ELF-1 (cell line): ENCODE results near the gene OTOA.
"Not testable (repeated sequence)": the region's sequence is repeated elsewhere in the genome, so short reads cannot be mapped to it uniquely, and the experiment has no call there.

Source experiments
- DNase-seq: peaks from one replicate; pipeline ENCODE4 v3.0.0-alpha.2; 2016; ENCODE audit warnings: low read depth, low spot score

The OTOA gene

GRCh38 chr16:21674456-21674855 lies 10.7 kb downstream of the OTOA start:
- not testable (repeated sequence) for DNase-seq

GRCh38 chr16:21680714-21681113 lies 16.9 kb downstream of the OTOA start:
- not testable (repeated sequence) for DNase-seq

- DNase-seq: no peak
Observed at GRCh38 chr16:21683184-21683583, 19.4 kb downstream of the OTOA start.

GRCh38 chr16:21684199-21684598 lies 20.4 kb downstream of the OTOA start:
- DNase-seq: peak; percentile 14

DNA sequence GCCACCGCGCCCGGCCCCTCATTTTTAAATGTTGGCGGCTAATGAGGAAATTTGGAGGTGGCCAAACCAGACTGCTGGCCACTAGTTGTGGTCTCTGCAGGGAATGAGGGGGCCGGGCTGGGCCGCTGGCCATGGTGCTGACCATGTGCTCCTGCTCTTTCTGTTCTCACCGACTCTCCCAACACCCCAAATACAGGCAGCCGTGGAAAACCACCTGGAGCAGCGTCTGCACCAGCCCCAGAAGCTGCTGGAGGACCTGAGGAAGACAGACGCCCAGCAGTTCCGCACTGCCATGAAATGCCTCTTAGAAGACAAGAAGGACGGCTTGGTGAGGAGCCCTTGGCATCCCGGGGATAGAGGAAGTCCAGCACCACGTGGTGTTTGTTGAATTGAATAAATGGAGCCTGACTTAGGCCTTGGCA lies 21.3 kb downstream of the OTOA start:
- peak; percentile 73 for DNase-seq

- no peak for DNase-seq
Observed at GRCh38 chr16:21689107-21689506, 25.3 kb downstream of the OTOA start.

DNA sequence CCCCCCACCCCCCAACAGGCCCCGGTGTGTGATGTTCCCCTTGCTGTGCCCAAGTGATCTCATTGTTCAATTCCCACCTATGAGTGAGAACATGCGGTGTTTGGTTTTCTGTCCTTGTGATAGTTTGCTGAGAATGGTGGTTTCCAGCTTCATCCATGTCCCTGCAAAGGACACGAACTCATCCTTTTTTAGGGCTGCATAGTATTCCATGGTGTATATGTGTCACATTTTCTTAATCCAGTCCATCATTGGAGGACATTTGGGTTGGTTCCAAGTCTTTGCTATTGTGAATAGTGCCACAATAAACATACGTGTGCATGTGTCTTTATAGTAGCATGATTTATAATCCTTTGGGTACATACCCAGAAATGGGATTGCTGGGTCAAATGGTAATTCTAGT lies 27.2 kb downstream of the OTOA start:
- DNase-seq: not testable (repeated sequence)

DNA sequence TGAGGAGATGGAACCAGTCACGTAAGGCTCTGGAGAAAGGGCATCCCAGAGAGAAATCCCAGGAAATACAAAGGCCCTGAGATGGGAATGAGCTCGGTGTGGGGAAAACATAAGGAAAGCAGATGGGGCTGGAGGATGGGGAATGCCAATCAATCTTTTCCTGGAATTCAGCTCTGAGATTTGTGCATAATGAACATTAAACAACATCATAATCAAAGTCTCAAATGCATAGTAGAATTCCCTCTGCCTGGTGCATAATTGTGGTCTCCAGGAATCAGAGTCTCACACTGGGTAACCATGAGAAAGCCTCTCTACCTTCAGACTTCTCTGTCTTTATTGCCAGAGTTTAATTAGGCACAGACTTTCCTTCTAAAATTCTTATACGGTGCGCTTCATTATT lies 30.8 kb downstream of the OTOA start:
- no peak for DNase-seq

DNA sequence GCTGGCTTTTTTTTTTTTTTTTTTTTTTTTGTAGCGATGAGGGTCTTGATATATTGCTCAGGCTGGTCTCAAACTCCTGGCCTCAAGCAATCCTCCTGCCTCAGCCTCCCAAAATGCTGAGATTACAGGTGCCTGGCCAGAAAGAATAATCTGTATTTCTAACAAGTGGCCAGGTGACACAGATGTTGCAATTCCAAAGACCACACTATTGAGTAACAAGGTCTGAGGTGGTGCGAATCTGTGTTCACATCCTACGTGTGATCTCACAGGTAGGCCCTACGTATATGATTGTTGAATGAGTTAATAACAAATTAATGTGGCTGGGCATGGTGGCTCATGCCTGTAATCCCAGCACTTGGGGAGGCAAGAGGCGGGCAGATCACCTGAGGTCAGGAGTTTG lies 33.3 kb downstream of the OTOA start:
- DNase-seq: no peak

DNA sequence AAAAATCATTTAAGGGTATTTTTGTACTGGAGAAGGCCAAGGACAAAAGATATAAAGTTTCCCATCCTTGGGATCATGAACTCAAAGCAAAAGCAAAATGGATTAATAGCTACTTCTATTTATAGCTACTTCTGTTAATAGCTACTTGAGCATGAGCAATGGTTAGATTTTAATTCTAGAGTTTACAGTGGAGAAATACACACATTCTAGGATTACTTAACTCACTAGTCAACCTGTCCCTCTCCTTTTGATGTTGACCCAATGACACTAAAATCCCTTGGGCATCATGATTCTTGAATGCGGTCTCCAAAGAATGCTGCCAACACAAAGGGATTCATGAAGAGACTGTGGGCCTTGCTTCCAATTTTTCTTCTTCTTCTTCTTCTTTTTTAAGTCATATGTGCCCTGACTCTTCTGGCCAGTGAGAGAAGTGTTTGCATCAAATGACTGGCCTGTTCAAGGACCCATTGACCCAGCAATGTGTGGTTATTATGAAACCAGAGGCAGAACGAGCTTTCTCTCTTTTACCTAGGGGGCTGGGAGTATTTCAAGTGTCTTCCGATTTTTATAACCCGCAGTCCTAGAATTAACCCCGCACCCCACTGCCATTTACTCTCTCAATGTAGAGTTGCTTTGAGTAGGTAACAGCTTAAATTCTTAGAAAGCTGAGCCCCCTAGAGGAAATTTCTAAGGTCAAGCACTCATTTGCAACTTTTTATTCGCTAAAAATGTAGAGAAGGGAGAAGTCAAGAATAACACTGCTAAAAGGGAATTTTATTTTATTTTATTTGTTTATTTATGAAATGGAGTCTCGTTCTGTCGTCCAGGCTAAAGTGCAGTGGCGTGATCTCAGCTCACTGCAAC lies 34.6 kb downstream of the OTOA start:
- DNase-seq: no peak

- no peak for DNase-seq
Observed at GRCh38 chr16:21701271-21701670, 37.5 kb downstream of the OTOA start.

DNA sequence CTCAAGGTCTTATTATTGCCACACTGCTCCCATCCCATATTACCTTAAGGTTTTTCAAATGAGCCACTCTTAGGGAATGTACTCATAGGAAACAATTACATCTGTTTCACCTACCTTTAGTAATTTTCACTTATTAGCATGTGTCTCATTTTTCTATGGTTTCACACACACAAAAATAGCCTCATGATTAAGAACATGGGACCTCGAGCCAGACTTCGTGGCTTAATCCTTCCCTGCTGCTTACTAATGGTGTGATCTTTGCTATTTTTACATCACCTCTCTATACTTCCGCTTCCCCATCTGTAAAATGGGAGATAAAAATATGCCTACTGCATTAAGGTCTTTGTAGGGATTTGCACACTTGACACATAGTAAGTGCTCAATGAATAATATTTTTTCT lies 38.5 kb downstream of the OTOA start:
- no peak for DNase-seq

DNA sequence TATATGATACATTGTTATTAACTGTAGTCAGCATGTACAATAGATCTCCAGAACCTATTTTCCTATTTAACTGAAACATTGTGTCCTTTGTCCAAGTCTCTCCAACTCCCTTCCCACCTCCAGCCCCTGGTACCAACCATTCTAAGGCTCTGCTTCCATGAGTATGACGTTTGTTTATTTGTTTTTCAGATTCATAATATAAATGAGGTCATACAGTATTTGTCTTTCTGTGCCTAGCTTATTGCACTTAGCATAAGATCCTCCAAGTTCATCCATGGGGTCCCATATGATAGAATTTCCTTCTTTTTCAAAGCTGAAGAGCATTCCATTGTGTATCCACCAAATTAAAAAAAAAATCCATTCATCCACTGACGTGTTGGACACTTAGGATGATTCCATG lies 39.4 kb downstream of the OTOA start:
- no peak for DNase-seq

DNA sequence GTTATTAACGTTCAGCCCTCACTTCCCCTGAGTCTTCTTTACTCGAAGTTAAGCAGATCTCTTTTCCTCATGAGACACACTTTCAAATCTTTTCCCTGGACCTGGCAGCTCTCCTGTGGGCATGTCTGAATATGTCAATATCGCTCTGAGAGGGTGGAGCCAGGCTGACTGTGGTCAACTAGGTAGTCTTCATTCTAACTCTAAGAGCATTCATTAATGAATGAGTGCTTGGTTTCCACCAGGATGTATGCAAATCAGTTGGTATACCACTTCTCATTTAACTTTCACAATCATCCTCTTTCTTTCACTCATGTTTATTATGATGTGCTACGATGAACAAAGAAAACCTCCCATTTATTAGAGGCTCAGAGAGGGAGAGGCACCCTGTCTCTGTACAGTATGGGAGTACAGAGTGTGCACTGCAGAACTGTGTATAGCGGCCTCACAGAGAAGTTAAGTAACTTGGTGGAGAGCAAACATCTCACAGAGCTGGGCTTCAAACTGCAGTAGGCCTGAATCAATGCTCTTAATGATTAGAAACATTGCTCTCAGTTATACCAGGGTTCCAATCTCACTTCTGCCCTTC lies 39.9 kb downstream of the OTOA start:
- no peak for DNase-seq

GRCh38 chr16:21704266-21704665 lies 40.5 kb downstream of the OTOA start:
- no peak for DNase-seq

DNA sequence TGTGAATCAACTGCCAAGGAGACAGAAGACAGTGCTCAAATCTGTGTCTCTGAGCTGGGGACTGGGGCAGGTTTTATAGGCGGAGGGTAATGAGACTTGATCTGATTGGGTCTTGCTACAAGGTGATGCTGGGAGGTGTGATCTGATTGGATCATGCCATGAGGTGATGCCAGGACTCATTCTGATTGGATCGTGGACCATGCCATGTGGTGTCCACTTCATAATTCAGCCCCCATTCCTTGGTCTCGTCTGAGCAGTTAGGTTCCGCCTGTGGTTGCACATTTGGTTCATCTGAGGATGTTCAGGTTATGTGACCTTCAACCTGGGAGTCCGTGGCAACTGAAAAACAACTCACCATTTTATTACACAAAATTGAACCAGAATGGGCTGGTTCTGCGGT lies 41.0 kb downstream of the OTOA start:
- DNase-seq: no peak

- peak; percentile 68 for DNase-seq
Observed at GRCh38 chr16:21708533-21709115, 44.9 kb downstream of the OTOA start.

DNA sequence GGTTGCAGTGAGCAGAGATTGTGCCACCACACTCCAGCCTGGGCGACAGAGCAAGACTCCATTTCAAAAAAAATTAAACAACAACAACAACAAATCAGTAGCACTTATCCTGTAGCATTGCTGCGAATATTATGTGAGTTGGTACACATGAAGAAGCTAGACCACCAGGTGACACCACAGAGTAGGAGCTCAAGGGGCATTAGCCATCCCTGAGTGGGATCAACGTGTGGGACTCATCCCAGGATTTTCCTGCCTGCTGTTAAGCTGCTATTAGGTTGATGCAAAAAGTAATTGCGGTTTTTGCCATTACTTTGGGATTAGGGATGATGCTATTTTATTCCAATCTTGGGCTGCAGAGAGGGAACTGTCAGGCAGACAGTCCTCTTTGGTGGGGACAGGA lies 47.2 kb downstream of the OTOA start:
- DNase-seq: no peak

DNA sequence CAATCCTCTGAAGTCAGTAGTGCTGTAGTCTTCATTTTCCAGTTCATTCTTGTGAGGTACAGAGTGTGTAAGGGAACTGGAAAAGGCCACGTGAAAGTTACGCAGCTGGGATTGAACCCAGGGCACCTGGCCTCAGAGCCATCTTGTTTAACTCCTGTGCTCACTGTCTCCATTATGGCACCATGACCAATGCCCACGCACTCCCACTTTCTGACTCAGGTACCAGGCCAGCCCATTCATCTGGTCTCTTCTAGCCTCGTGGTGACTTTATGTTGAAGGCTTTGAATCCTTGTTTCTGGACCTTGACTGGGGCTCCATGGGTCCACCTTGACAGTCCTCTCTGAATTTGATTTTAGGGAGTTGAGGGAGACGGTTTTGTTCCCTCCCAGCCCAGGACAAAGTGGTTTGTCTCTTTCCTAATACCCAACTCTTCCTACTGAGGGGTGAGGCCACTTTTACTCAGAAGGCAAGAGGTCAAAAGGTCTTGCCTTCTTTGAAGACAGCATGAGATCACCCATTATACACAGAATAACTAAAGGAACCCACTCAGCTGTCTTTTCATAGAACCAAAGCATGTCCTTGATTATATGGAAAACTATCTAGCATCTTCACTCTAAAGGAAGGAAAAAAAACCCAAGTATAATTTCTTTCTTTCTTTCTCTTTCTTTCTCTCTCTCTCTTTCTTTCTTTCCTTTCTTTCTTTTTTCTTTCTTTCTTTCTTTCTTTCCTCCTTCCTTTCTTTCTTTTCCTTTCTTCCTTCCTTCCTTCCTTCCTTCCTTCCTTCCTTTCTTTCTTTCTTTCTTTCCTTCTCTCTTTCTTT lies 50.0 kb downstream of the OTOA start:
- no peak for DNase-seq

DNA sequence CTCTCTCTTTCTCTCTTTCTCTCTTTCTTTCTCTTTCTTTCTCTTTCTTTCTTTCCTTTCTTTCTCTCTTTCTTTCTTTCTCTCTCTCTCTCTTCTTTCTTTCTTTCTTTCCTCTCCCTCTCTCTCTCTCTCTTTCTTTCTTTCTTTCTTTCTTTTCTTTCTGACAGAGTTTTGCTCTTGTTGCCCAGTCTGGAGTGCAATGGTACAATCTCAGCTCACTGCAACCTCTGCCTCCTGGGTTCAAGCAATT lies 50.5 kb downstream of the OTOA start:
- DNase-seq: not testable (repeated sequence)

- no peak for DNase-seq
Observed at GRCh38 chr16:21717608-21718007, 53.8 kb downstream of the OTOA start.

- DNase-seq: no peak
Observed at GRCh38 chr16:21719283-21719682, 55.5 kb downstream of the OTOA start.
